Esophagus muscularis mucosa (tissue), 3 donors: ENCODE data around the gene MLANA.

Experiments
- POLR2AphosphoS5 ChIP-seq, 2 donors: sonication (generic); formaldehyde crosslinking; IDR thresholded peaks; one replicate each; pipeline ENCODE4 v1.6.1; 2017; ENCODE audit warnings: antibody characterized with exemption in 2 of 2
- TF ChIP-seq, protein P1 (sequence below), 3 experiments: fragments of 200-600 bp in 2 of 3; fragments of 450-650 bp in 1 of 3; sonication (generic) in 2 of 3; IDR thresholded peaks; one replicate each; pipeline ENCODE4 v1.5.1; 2017 to 2019; ENCODE audit warnings: antibody characterized with exemption in 3 of 3, mild to moderate bottlenecking in 2 of 3, moderate library complexity in 1 of 3

- TF ChIP-seq, protein P1, sequence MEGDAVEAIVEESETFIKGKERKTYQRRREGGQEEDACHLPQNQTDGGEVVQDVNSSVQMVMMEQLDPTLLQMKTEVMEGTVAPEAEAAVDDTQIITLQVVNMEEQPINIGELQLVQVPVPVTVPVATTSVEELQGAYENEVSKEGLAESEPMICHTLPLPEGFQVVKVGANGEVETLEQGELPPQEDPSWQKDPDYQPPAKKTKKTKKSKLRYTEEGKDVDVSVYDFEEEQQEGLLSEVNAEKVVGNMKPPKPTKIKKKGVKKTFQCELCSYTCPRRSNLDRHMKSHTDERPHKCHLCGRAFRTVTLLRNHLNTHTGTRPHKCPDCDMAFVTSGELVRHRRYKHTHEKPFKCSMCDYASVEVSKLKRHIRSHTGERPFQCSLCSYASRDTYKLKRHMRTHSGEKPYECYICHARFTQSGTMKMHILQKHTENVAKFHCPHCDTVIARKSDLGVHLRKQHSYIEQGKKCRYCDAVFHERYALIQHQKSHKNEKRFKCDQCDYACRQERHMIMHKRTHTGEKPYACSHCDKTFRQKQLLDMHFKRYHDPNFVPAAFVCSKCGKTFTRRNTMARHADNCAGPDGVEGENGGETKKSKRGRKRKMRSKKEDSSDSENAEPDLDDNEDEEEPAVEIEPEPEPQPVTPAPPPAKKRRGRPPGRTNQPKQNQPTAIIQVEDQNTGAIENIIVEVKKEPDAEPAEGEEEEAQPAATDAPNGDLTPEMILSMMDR (IDR thresholded peaks at IDR 0.05): no peak
- TF ChIP-seq POLR2AphosphoS5 (IDR thresholded peaks at IDR 0.05): no peak
Measured at GRCh38 chr9:5915438-5915837, 24.7 kb downstream of the MLANA start.
